GM11168 (cell line): ENCODE results near the gene EPB41L5.
"Not testable (repeated sequence)": the region's sequence is repeated elsewhere in the genome, so short reads cannot be mapped to it uniquely, and the experiment has no call there.

Experiments used
- in situ Hi-C: fragments of 300-500 bp; cut with MboI; formaldehyde crosslinking; loops from one replicate; pipeline ENCODE4 v1.12.0; 2022; ENCODE audit warnings: low sequenced_read_pairs; ENCODE audit not compliant: unreplicated experiment

EPB41L5 gene

GRCh38 chr2:120091436-120091835, 78.6 kb downstream of the EPB41L5 start:
- in situ Hi-C loops: no loop called here

GRCh38 chr2:120094795-120095194, 81.9 kb downstream of the EPB41L5 start:
- in situ Hi-C loops: no loop called here

DNA sequence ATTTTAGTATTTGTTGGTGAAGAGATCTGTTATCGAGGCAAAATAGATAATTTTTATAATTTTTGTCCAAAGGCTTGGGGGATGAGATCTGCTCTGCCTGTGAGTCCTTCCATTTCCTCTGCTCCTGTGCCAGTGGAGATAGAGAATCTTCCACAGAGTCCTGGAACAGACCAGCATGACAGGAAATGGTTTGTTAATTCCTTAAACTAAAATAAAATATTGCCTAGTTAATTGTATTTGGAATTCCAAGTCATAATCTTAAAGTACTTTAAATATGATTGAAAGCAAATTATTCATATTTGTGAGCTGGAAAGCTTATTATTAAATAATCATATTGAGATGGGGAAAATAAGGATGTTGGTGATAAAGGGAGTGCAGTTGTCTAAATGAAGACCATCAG, 87.8 kb downstream of the EPB41L5 start:
- in situ Hi-C loops: no loop called here

GRCh38 chr2:120103723-120104467, 91.0 kb downstream of the EPB41L5 start:
- in situ Hi-C loops: no loop called here

- in situ Hi-C loops: no loop called here
Measured at GRCh38 chr2:120104772-120105171, 91.9 kb downstream of the EPB41L5 start.

- in situ Hi-C loops: no loop called here
Measured at GRCh38 chr2:120105360-120105759, 92.5 kb downstream of the EPB41L5 start.

DNA sequence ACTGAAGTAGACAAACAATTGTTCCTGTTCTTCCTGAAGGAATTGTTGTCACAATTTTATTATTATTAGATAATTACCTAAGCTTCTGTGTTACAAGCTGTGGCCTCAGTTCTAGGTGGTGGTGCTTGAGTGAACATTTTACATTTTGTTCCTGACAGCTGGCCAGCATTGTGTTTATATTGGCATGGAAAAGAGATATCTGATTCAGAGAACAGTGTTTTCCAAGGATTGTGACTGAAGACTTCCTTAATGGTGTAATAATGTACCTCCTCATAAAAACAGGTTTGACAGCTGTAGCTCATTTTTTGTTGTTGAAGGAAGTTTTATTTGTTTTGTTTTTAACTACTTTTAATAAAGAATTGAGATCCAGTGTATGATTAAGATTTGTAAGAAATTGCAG, 95.2 kb downstream of the EPB41L5 start:
- in situ Hi-C loops: no loop called here

DNA sequence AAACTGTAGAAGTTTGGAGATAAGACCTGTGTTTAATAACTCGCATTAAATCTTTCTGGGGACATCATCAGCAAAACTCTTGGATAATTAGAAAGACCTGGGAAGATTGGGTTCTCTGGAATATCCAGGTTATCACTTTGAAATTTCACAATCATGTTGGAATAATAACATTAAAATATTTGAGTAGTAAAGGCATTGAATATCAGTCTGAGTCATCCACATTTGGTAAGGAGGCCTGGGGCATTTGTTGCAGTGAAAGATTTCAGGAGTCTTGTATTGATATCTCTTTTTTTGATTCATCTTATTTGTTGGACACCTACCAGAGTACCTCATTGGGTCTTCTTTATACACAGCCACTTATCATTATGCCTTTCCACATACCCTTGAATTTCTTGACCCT, 95.9 kb downstream of the EPB41L5 start:
- in situ Hi-C loops: no loop called here

DNA sequence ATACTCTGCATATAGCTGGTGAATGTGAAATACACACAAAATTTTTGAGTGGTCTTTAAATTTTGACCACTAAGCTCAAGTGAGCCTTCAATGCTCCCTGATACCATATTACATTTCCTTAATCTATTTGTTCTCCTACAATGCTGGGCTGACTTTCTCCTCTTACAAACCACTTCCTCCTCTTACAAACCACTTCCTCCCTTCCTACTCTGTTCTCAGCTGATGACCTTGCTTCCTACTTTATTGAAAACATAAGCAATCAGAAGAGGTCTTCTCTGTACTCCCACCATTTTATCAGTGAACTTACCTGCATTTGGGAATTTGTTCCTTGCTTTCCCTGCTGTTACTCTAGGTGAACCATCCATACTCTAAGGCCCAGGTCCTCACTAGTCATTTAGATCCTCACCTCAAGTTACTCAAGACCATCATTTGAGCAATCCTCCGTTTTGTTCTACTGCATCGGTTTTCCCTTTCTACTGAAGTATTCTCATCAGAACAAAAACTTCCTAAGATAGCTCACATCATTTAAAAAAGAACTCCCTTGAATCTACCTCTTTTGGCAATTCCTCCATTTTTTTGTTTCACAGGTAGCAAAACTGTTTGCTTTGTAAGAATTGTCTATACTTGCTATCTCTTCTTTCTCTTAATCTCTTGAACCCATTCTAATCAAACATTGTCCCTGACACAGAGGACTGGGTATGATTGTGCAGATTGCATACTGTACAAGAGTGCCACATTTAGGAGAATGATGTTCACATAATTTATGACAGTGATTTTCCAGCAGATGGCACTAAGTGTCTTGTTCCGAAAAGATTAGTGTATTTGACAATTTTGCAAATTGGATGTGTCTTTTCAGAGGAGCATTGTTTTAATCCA, 96.5 kb downstream of the EPB41L5 start:
- in situ Hi-C loops: no loop called here

DNA sequence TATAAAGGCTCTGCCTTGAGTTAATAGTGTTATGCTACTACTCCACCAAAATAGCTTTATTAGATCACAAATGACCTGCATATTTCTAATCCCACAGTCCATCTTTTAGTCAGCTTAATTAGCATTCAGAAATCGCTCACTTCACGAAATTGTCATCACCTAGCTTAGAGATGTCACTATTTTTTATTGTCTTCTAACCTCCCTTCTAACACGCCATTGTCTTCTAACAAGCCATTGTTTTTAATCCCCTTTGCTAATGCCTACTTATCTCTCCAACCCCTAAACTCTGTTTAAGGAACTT, 97.1 kb downstream of the EPB41L5 start:
- in situ Hi-C loops: no loop called here

- in situ Hi-C loops: no loop called here
Measured at GRCh38 chr2:120110507-120110906, 97.6 kb downstream of the EPB41L5 start.

DNA sequence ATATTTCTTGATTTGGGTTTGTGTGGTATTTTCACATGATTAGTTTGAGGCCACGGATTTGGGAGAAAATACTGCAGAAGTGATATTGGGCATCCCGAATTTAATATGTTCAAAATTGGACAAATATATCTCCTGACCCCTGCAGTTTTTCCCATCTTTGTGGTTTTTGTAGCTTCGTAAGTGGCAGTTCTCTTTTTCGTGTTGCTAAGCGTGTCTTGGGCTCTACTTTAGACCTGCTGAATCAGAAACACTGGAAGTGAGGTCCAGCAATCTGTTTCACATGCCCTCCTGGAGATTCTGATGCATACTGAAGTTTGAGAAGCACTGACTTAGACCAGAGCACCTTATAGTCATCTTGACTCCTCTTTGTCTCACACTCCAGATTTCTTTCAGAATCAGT, 98.3 kb downstream of the EPB41L5 start:
- in situ Hi-C loops: no loop called here

DNA sequence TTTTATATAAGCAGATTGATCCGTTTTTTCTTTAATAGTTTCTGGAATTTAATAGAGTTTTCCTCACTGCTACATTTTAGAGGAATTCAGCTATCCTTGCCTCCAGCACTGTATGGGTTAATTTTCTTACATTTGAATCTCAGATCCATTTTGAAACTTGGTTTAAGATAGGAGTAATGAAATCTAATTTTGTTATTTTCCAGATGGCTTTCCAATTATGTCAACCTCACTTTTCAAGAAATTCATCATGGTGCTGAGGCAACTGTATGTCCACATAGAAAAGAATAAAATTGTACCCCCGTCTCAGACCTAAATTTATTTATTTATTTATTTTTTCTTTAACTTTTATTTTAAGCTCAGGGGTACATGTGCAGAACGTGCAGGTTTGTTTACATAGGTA, 105.1 kb downstream of the EPB41L5 start:
- in situ Hi-C loops: no loop called here

GRCh38 chr2:120118471-120118870, 105.6 kb downstream of the EPB41L5 start:
- in situ Hi-C loops: no loop called here

DNA sequence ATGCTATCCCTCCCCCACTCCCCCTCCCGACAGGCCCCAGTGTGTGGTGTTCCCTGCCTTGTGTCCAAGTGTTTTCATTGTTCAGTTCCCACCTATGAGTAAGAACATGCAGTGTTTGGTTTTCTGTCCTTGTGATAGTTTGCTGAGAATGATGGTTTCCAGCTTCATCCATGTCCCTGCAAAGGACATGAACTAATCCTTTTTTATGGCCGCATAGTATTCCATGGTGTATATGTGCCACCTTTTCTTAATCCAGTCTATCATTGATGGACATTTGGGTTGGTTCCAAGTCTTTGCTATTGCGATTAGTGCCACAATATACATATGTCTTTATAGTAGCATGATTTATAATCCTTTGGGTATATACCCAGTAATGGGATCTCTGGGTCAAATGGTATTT, 108.5 kb downstream of the EPB41L5 start:
- in situ Hi-C loops: not testable (repeated sequence)

GRCh38 chr2:120123090-120123489, 110.2 kb downstream of the EPB41L5 start:
- in situ Hi-C loops: no loop called here

DNA sequence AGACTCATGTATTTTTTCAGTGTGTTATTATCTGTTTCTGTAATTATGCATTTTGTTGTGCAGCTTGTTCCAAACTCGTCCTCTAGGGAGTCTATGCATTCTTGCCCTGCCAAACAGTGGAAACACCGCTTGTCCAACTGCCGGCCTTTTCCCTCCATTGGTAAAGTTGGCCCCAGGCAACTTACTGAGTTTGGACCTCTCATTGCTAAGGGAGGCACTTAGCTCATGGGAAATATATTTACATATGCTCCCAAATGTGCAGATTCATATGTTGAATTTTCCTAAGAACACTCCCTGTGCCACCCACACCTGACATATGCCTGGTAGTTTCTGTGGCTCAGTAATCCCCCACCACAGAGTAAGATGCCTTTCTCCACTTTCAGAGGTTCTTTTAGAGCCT, 112.3 kb downstream of the EPB41L5 start:
- in situ Hi-C loops: no loop called here

DNA sequence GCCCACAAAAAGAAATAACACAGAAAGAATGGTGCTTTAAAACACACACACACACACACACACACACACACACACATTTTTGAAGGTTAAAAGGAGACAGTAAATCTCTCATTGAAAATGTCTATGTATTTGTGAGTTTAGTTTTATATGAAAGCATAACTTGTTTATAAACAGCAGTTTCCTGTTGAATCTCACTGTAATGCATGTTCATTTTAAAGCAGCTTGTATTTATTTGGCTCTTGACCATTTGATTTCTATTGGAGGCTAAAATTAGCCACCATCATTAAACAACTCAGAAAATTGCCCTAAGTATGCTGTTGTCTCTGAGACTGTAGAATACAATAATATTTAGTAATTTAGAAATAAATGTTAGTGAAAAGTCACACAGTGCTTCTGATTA, 115.3 kb downstream of the EPB41L5 start:
- in situ Hi-C loops: no loop called here

GRCh38 chr2:120132190-120132589, 119.3 kb downstream of the EPB41L5 start:
- in situ Hi-C loops: no loop called here

- in situ Hi-C loops: no loop called here
Measured at GRCh38 chr2:120132691-120133090, 119.8 kb downstream of the EPB41L5 start.

GRCh38 chr2:120133572-120134244, 120.8 kb downstream of the EPB41L5 start:
- in situ Hi-C loops: no loop called here
